Bone marrow (tissue), 2 donors: Measurements from ENCODE around the gene ABTB1.

ENCODE experiments used
- DNase-seq, 2 donors: peaks; one replicate each; lab custom pipeline; 2025; lab: John Stamatoyannopoulos, UW

ABTB1 gene

DNA sequence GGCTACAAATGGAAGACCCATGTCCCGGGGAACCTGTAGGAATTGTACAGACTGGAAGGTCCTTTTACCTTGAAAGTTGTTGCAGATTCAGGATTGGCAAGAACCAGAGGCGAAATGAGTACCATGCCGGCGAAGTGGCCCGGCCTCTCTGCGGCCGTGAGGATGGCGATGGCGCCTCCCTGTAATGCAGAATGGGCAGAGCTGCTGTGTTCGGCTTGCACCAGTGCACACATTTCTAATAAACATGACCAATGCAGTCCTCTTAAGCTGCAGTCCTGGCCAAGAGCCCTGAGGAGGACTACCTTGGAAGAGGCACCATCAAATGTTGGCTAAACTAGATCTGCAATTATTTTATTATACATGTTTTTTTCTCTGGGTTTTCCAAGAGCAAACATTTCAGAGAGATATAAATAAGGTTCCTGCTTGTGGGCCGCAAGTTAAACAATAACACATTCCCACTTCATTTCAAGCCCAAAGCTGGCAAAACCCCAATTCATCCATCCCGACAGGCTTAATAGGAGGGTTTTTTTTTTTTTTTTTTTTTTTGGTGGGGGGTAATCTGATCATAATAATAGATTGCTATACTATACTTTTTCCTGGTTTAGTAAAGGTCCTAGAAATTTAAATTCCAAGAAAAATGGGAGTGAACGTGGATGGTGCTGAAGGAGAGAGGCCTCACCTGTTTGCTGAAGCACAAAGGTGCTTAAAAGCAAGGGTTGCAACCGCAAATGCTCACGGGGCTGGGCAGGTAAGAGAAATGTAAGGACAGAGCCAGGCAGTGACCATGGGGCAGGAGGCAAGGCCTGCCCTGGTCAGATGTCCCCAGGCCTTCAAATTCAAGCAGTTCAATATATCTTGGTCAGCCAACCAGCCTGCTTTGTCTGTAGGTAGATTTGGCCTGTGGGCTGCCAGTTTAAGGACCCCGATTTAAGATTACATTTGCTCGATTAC lies 48.5 kb downstream of the ABTB1 start:
- DNase-seq, result no peak

- DNase-seq, result no peak
These were observed 49.5 kb downstream of the ABTB1 start for GRCh38 chr3:127722091-127722784.

DNA sequence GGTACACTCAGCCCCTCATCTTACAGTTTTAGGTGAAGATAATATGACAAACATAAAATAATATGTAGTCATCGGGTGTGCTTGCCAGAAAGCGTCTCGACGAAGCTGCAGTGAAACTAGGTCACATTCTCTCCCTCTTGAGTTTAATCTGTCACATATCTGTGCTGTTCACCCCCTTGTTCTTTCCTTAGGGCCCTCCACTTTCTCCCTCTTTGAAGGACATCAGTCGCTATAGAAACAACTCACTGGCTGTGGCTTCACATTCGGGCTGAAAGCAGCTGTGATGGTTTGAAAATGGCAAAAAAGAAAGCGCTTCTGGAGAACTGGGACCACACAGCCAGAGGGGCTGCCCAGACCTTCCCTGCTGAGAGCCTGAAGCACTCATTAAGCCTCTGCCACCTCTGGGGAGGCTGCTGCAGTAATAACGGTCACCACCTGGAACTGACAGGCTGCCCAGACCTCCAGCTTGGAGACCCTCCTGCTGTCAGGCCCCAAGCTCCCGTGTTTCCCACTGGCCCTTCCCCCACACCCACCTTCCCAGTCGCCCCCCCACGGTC lies 50.3 kb downstream of the ABTB1 start:
- no peak for DNase-seq

GRCh38 chr3:127726894-127727293 lies 54.1 kb downstream of the ABTB1 start:
- no peak for DNase-seq

- DNase-seq, result no peak
These were observed 55.8 kb downstream of the ABTB1 start for GRCh38 chr3:127728417-127729015.

- peak; percentile 16 to 83 for DNase-seq
These were observed 56.9 kb downstream of the ABTB1 start for GRCh38 chr3:127729556-127730056.

GRCh38 chr3:127730171-127730570 lies 57.4 kb downstream of the ABTB1 start:
- no peak for DNase-seq
